Ascending aorta (tissue), 2 donors: Measurements from ENCODE around the gene WIPF3. TPM values are rescaled to one million over a fixed set of nuclear protein-coding genes. Genes with fewer than 3 reads are reported as not detected.

Experiments used
- DNase-seq, 2 donors: peaks; one replicate each; pipeline ENCODE4 v3.0.0-alpha.2; 2019; ENCODE audit warnings: low spot score in 2 of 2
- H3K27ac ChIP-seq, 2 donors: fragments of 200-600 bp; sonication (generic); one replicate each; pipeline ENCODE4 v1.5.1; 2016 to 2017; ENCODE audit warnings: mild to moderate bottlenecking in 1 of 2
- H3K27me3 ChIP-seq: fragments of 200-600 bp; sonication (generic); one replicate; pipeline ENCODE4 v1.5.1; 2017
- H3K36me3 ChIP-seq, 2 donors: fragments of 200-600 bp; sonication (generic); one replicate each; pipeline ENCODE4 v1.5.1; 2016
- H3K4me1 ChIP-seq, 2 donors: fragments of 200-600 bp; sonication (generic); one replicate each; pipeline ENCODE4 v1.5.1; 2016 to 2017; ENCODE audit warnings: mild to moderate bottlenecking in 1 of 2
- H3K4me3 ChIP-seq, 2 donors: fragments of 200-600 bp; sonication (generic); one replicate each; pipeline ENCODE4 v1.5.1; 2016 to 2017; ENCODE audit warnings: mild to moderate bottlenecking in 1 of 2
- H3K9me3 ChIP-seq, 2 donors: fragments of 200-600 bp; sonication (generic); one replicate each; pipeline ENCODE4 v1.5.1; 2016
- CTCF ChIP-seq, 3 experiments: fragments of 200-600 bp in 2 of 3; fragments of 450-650 bp in 1 of 3; sonication (generic) in 2 of 3; IDR thresholded peaks; one replicate each; pipeline ENCODE4 v1.5.1; 2016 to 2019; ENCODE audit warnings: antibody characterized with exemption in 3 of 3, mild to moderate bottlenecking in 1 of 3, moderate library complexity in 1 of 3
- intact Hi-C: fragments of 100-400 bp; cut with DNase I; formaldehyde crosslinking; loops from one replicate; pipeline ENCODE4 v1.15.1; 2023
- total RNA-seq: library from RNA; depleted of rRNA; stranded (reverse); fragments of >200 nt; gene quantifications from one replicate; pipeline ENCODE4 v1.1.0, GENCODE V29; 2016

The WIPF3 gene
- total RNA-seq, 1 donor from 2014 or later, result 4.6 TPM

GRCh38 chr7:29854257-29854938 is 48.1 kb downstream of the WIPF3 start:
- DNase-seq, result no peak
- intact Hi-C loops, result no loop called here
- no peak for TF ChIP-seq CTCF (IDR thresholded peaks at IDR 0.05)
- Histone ChIP-seq H3K4me3 (no peak overlapping the region), H3K4me1 (no peaks in the 10 kb centered on the region), H3K9me3 (no peaks in the 10 kb centered on the region), H3K36me3 (no peaks in the 10 kb centered on the region), H3K27ac (no peak overlapping the region), H3K27me3 (no peaks in the 10 kb centered on the region)

GRCh38 chr7:29857654-29858053 is 51.3 kb downstream of the WIPF3 start:
- Histone ChIP-seq H3K4me3 (no peak overlapping the region), H3K27ac (no peak overlapping the region), H3K27me3 (no peaks in the 10 kb centered on the region), H3K9me3 (no peaks in the 10 kb centered on the region), H3K36me3 (no peaks in the 10 kb centered on the region), H3K4me1 (no peaks in the 10 kb centered on the region)
- intact Hi-C loops, result no loop called here
- DNase-seq, result no peak
- TF ChIP-seq CTCF (IDR thresholded peaks at IDR 0.05), result no peak

GRCh38 chr7:29858191-29858951 is 52.1 kb downstream of the WIPF3 start:
- no peaks in the 10 kb centered on the region for H3K9me3 ChIP-seq
- H3K4me1 ChIP-seq, result no peaks in the 10 kb centered on the region
- DNase-seq, result no peak
- H3K4me3 ChIP-seq, result no peak overlapping the region
- H3K27me3 ChIP-seq, result no peaks in the 10 kb centered on the region
- H3K36me3 ChIP-seq, result no peaks in the 10 kb centered on the region
- no peak for TF ChIP-seq CTCF (IDR thresholded peaks at IDR 0.05)
- no peak overlapping the region for H3K27ac ChIP-seq
- intact Hi-C loops, result no loop called here

GRCh38 chr7:29859104-29859503 is 52.8 kb downstream of the WIPF3 start:
- intact Hi-C loops, result no loop called here
- no peak for TF ChIP-seq CTCF (IDR thresholded peaks at IDR 0.05)
- Histone ChIP-seq H3K27me3 (no peaks in the 10 kb centered on the region), H3K4me1 (no peaks in the 10 kb centered on the region), H3K27ac (no peak overlapping the region), H3K4me3 (no peak overlapping the region), H3K36me3 (no peaks in the 10 kb centered on the region), H3K9me3 (no peaks in the 10 kb centered on the region)
- no peak for DNase-seq

GRCh38 chr7:29859524-29860185 is 53.3 kb downstream of the WIPF3 start:
- no peak for DNase-seq
- intact Hi-C loops, result no loop called here
- H3K4me3 ChIP-seq, result no peak overlapping the region
- H3K36me3 ChIP-seq, result no peaks in the 10 kb centered on the region
- H3K9me3 ChIP-seq, result no peaks in the 10 kb centered on the region
- no peaks in the 10 kb centered on the region for H3K4me1 ChIP-seq
- TF ChIP-seq CTCF (IDR thresholded peaks at IDR 0.05), result no peak
- no peak overlapping the region for H3K27ac ChIP-seq
- no peaks in the 10 kb centered on the region for H3K27me3 ChIP-seq
